DMS53 treated with DMSO at 0.1 percent for 48 hours (cell line): ENCODE measurements around the gene PRXL2B.
"Not testable (repeated sequence)": the region's sequence is repeated elsewhere in the genome, so short reads cannot be mapped to it uniquely, and the experiment has no call there.

Source experiments
- DNase-seq: peaks from one replicate; lab custom pipeline; 2025; ENCODE audit not compliant: unreplicated experiment; lab: John Stamatoyannopoulos, UW

The PRXL2B gene

DNA sequence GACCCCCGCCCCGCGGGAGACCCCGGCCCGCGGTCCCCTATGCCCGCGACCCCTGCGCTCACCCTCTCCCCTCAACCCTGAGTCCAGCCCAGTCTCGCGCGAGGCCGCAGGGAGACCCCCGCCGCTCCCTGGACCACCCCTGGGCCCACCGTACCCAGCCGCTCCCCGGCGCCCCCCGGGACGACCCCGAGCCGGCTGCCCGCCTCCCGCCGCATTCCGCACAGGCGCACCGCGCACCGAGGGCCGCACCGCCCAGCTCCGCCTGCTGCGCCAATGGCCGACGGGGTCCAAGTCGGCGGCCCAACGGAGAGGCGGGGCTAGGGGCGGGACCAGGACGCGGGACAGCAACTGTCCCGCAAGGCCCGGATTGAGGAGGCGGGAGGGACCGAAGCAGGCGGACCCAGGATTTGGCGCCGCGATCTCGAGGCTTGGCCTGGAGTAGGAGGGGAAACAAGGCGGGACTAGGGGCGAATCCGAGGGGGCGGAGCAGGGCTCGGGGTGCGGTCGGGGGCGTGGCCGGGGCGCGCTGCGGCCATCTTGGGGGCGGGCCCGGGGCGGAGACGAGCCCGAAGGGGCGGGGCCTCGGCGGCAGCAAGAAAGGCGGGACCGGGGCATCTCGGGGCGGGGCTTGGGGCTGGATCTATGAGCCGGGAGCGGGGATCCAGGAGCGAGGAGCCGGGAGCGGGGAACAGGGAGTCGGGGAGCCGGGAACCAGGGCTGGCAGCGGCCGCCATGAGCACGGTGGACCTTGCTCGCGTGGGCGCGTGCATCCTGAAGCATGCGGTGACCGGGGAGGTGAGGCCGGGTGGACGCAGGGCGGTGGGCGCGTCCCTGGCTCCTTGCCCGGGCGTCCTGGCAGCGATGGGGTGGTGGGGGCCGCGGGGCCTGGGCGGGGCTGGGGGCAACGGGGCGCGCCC is at the start of gene PRXL2B:
TSS of gene PRXL2B (plus strand) at position 624 of the 917 bp plus-strand sequence. CDS start at position 733, 109 bp downstream.
- peak; percentile 89 for DNase-seq

DNA sequence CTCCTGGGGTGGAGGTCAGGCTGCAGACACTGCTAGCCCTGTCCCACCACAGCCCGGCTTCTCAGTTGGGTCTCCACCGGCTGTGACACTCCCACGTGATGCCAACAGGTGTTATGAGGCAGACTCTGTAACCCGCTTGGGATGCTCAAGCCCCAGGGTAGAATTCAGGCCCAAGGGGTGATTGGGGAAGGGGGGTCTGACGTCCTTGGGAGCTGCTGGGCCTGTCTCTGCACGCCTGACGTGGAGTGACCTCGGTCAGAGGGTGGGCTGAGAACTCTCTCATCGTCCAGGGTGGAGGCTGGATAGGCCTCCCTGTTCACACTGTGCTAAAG is 48.8 kb upstream of the PRXL2B start:
- DNase-seq, result no peak

- no peak for DNase-seq
Measured at GRCh38 chr1:2538376-2538775, 48.2 kb upstream of the PRXL2B start.

DNA sequence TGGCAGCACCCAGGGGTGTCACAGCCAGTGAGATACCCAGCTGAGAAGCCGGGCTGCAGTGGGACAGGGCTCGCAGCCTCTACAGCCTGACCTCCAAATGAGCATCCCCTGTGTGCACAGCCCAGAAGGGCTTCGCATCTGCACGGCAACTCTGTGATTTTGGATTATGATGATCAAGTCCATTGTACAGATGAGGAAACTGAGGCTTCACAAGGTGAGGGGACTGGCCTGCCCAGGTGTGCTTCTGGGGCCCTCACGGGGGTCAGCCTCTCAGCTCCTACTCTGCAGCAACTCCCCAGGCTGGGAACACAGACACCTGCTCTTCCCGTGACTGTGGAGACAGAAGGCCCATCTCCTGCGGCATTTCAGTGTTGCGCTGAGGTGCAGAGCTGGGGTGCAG is 47.7 kb upstream of the PRXL2B start:
- no peak for DNase-seq

DNA sequence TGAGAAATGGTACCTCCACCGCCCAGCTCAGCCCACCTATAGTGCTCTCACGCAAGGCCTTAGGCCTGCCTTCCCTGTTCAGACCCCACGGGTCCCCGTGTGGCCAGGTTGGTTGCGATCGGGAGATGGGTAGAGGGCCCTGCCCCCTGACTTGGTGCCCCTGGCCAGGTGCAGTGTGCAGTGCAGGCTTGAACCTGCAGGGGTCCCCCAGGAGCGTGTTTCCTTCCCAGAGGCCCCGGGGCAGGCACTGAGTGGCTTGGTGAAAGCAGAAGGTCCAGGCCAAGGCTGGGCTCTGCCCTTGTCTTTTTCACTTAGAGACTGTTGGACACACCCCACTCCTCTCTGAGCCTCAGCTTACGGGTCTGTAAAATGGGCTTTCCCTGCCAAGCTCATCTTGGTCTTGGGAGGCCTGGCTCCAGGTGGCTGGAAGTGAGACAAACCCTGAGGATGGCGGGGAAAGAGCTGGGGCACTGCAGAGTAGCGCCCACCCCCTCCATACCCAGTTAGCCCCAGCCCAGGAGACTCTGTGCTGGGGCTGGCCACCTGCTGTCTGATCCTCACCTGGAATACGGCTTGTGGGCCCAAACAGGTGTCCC is 47.2 kb upstream of the PRXL2B start:
- no peak for DNase-seq

- DNase-seq, result no peak
Measured at GRCh38 chr1:2540816-2541492, 45.6 kb upstream of the PRXL2B start.

GRCh38 chr1:2541619-2542245 is 44.8 kb upstream of the PRXL2B start:
- DNase-seq, result no peak

DNA sequence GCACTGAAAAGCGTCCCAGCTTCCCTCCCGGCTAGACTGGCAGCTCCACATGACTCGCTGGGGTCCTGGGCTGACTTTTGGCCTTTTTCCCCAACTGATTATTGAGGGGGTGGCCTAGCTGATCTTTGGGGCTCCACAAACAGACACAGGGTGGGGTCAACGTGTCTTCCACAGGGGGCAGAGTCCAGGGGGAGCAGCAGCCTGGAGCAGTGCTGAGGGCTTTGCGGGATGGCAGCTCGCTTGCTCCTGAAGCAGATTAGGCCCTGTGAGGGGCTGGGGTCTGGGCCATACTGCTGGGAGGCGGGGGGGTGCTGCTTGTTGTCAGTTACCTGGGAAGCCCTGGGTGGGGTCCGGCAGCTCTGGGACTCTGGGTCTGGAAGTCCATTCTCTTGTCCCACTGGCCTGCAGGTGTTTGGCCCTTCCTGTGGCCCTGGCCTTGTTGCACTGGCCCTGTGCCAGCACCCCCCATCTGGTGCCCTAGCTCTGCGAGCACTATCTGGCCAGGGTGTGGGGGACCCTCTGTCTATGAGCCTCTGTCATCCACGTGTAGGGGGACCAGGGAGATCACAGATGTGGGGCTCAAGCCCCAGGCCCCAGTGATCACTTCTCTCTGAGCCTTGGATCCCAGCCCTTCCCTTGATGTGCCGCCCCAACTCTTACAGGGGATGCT is 44.2 kb upstream of the PRXL2B start:
- no peak for DNase-seq

GRCh38 chr1:2543543-2544092 is 43.0 kb upstream of the PRXL2B start:
- DNase-seq, result no peak

- no peak for DNase-seq
Measured at GRCh38 chr1:2544093-2544874, 42.3 kb upstream of the PRXL2B start.

GRCh38 chr1:2544875-2545640 is 41.5 kb upstream of the PRXL2B start:
- no peak for DNase-seq

- peak; percentile 89 for DNase-seq
Measured at GRCh38 chr1:2545754-2546514, 40.6 kb upstream of the PRXL2B start.

DNA sequence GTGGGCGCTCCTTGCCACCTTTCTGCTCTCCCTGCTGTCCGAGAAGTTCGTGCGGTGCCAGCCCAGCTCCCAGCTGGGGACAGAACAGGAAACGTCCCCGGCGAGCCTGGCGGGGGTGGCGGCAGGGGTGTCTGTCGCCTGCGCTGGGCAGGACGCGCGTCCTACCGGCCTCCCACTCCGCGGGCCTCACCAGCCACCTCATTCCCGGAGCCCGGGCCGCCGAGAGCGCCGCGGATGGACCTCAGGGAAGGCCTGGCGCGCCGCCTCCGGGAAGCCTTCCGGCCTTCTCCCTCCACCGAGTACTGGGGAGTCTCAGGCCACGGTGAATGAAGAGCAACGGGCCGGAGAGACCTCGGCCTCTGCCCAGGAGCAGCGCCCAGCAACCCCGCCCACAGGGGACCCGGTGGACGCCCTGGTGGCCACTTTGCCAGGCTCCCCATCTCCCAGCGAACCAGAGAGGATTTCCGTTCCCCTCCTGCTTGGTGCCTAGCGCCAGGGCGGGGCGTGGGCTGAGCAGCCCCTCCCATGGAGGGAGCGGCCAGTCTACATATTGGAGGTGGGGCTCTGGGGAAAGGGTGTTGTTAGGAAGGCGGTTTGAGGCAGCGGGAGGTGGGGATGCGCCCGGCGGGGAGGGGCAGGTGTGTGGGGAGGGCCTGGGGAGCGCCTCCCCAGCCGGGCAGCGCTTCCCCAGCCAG is 39.9 kb upstream of the PRXL2B start:
- DNase-seq, result peak; percentile 81

- peak; percentile 31 for DNase-seq
Measured at GRCh38 chr1:2547210-2548067, 39.1 kb upstream of the PRXL2B start.

GRCh38 chr1:2548068-2548589 is 38.4 kb upstream of the PRXL2B start:
- DNase-seq, result peak; percentile 77

DNA sequence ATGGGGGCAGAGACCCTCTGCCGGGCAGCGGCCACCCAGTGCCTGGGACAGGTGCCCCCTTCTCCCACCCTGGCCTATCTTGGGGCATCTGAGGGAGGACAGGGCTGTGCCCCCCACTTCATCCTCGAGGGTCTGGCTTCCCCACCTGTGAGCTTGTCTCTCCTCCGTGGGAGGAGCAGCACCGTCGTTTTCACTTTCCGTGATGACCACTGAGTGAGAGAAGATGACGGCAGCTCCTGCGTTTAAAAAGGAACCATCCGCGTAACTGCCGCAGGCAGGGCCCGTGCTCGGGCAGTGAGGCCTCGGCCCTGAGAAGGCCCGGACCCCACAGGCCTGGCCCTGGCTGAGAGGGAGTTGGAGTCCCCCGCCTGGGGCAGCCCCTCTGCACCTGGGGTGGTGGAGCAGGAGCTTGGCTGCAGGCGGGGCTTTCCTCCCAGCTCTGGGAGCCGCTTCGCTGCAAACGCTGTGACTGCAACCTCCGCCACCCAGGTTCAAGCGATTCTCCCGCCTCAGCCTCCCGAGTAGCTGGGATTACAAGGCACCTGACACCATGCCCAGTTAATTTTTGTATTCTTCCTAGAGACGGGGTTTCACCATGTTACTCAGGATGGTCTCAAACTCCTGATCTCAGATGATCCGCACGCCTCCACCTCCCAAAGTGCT is 37.1 kb upstream of the PRXL2B start:
- DNase-seq, result not testable (repeated sequence)
